Motor neuron (in vitro differentiated cells): Measurements from ENCODE around the gene NEDD9. TPM values are rescaled to one million over a fixed set of nuclear protein-coding genes. Genes with fewer than 3 reads are reported as not detected.

Experiments used
- ATAC-seq, 8 experiments: fragments of 200-7000 bp; cut with Tn5 transposase; replicated peaks in 6 of 8; 2 replicates each; pipeline ENCODE4 v1.8.0; 2021; ENCODE audit warnings: mild to moderate bottlenecking in 8 of 8, moderate library complexity in 8 of 8
- H3K27ac ChIP-seq, 2 donors: fragments of 250-450 bp; sonication (Bioruptor Pico); 2 replicates each; pipeline ENCODE4 v1.9.0; 2021; ENCODE audit warnings: antibody characterized with exemption in 2 of 2, mild to moderate bottlenecking in 2 of 2, moderate library complexity in 1 of 2
- H3K4me1 ChIP-seq, 2 donors: fragments of 250-450 bp; sonication (Bioruptor Pico); replicated peaks in 1 of 2; 2 replicates each; pipeline ENCODE4 v1.6.1; 2021; ENCODE audit warnings: antibody characterized with exemption in 2 of 2, mild to moderate bottlenecking in 2 of 2, moderate library complexity in 1 of 2
- H3K4me3 ChIP-seq, 5 donors: fragments of 250-450 bp; sonication (Bioruptor Pico); 2 replicates each; pipeline ENCODE4 v1.9.0; 2021; ENCODE audit warnings: antibody characterized with exemption in 5 of 5, mild to moderate bottlenecking in 5 of 5, moderate library complexity in 4 of 5
- WGBS, 10 experiments: fragments of 450-650 bp; shearing (Covaris generic); methylation state at CpG; one replicate each; pipeline ENCODE4 v1.0.0; 2022; 5-methylcytosine and 5-hydroxymethylcytosine counted together
- in situ Hi-C, 9 experiments: fragments of 400-800 bp; cut with MboI; loops; one replicate each; pipeline ENCODE4 v1.15.0; 2021; ENCODE audit warnings: low sequenced_read_pairs in 9 of 9, low pct_unique_long_range_greater_than_20kb in 2 of 9; ENCODE audit not compliant: unreplicated experiment in 9 of 9
- total RNA-seq, 8 experiments: library from RNA; unstranded; fragments of 300-600 nt; gene quantifications; 2 replicates each; pipeline versions ENCODE4 v1.2.3 to v1.2.4, GENCODE V29; 2022

NEDD9 gene
- total RNA-seq, 8 experiments from 2014 or later: 1.4 to 48.0 (median 6.5) TPM

- in situ Hi-C loops: loop anchor here in 2 of 9 experiments (25.0 kb wide), 1 partner anchor 322 kb away; no protein-coding TSS in a partner anchor
- no peak for ATAC-seq
- Histone ChIP-seq H3K4me3 (no peak overlapping the region), H3K27ac (no peak overlapping the region), H3K4me1 (peaks cover 9 to 12% of the 10 kb centered on the region in 2 donors)
- WGBS, 10 experiments: 72 to 100% (median 85%) methylated on average over 1 to 13 of the region's 20 CpGs; no CpG with 5 or more reads in 2 of the 10 experiments
Observed at GRCh38 chr6:11164717-11165646, 67.5 kb downstream of the NEDD9 start.

GRCh38 chr6:11163932-11164331 lies 68.5 kb downstream of the NEDD9 start:
- no peak overlapping the region for H3K27ac ChIP-seq
- in situ Hi-C loops: loop anchor here in 2 of 9 experiments (25.0 kb wide), 1 partner anchor 323 kb away; no protein-coding TSS in a partner anchor
- 86 to 100% (median 100%) methylated on average over 2 of the region's 2 CpGs; no CpG with 5 or more reads in 3 of the 10 experiments for WGBS, 10 experiments

GRCh38 chr6:11162262-11162661 lies 70.2 kb downstream of the NEDD9 start:
- no peak overlapping the region for H3K27ac ChIP-seq
- in situ Hi-C loops: loop anchor here in 2 of 9 experiments (25.0 kb wide), 1 partner anchor 325 kb away; no protein-coding TSS in a partner anchor
- H3K4me3 ChIP-seq: no peak overlapping the region
- 80 to 92% (median 82%) methylated on average over 1 to 3 of the region's 3 CpGs; no CpG with 5 or more reads in 4 of the 10 experiments for WGBS, 10 experiments
- peaks cover 9 to 10% of the 10 kb centered on the region in 2 donors for H3K4me1 ChIP-seq
- ATAC-seq: no peak

More at GRCh38 chr6:11163932-11164331, 68.5 kb downstream of the NEDD9 start:
- peaks cover 9 to 12% of the 10 kb centered on the region in 2 donors for H3K4me1 ChIP-seq
- H3K4me3 ChIP-seq: no peak overlapping the region
- no peak for ATAC-seq

GRCh38 chr6:11161031-11161956 lies 71.2 kb downstream of the NEDD9 start:
- in situ Hi-C loops: loop anchor here in 2 of 9 experiments (25.0 kb wide), 1 partner anchor 326 kb away; no protein-coding TSS in a partner anchor
- ATAC-seq: peak in 6 of 8 experiments; percentile 37 to 96 (median 72)

GRCh38 chr6:11160199-11160598 lies 72.3 kb downstream of the NEDD9 start:
- Histone ChIP-seq H3K4me1 (peaks cover 9 to 10% of the 10 kb centered on the region in 2 donors), H3K27ac (no peak overlapping the region), H3K4me3 (no peak overlapping the region)
- WGBS, 10 experiments: 25 to 100% (median 84%) methylated on average over 1 of the region's 1 CpG; no CpG with 5 or more reads in 2 of the 10 experiments
- in situ Hi-C loops: loop anchor here in 2 of 9 experiments (25.0 kb wide), 1 partner anchor 327 kb away; no protein-coding TSS in a partner anchor
- no peak for ATAC-seq

More at GRCh38 chr6:11161031-11161956, 71.2 kb downstream of the NEDD9 start:
- no peak overlapping the region for H3K4me3 ChIP-seq
- peaks cover 9 to 10% of the 10 kb centered on the region in 2 donors for H3K4me1 ChIP-seq
- WGBS, 10 experiments: 20 to 91% (median 55%) methylated on average over 1 to 9 of the region's 9 CpGs
- no peak overlapping the region for H3K27ac ChIP-seq

GRCh38 chr6:11155589-11155988 lies 76.9 kb downstream of the NEDD9 start:
- no peak overlapping the region for H3K4me3 ChIP-seq
- H3K4me1 ChIP-seq: no peaks in the 10 kb centered on the region
- ATAC-seq: no peak
- no peak overlapping the region for H3K27ac ChIP-seq
- in situ Hi-C loops: loop anchor here in 5 of 9 experiments (10.0 to 25.0 kb wide), 2 partner anchors 332 to 339 kb away; no protein-coding TSS in a partner anchor

- Histone ChIP-seq H3K4me3 (no peak overlapping the region), H3K4me1 (no peaks in the 10 kb centered on the region), H3K27ac (no peak overlapping the region)
- in situ Hi-C loops: loop anchor here in 5 of 9 experiments (10.0 to 25.0 kb wide), 2 partner anchors 334 to 341 kb away; no protein-coding TSS in a partner anchor
- ATAC-seq: no peak
- WGBS, 10 experiments: 40 to 100% (median 98%) methylated on average over 1 to 6 of the region's 6 CpGs
Observed at GRCh38 chr6:11153447-11153846, 79.0 kb downstream of the NEDD9 start.

GRCh38 chr6:11152581-11152980 lies 79.9 kb downstream of the NEDD9 start:
- in situ Hi-C loops: loop anchor here in 5 of 9 experiments (10.0 to 25.0 kb wide), 2 partner anchors 335 to 342 kb away; no protein-coding TSS in a partner anchor
- no peaks in the 10 kb centered on the region for H3K4me1 ChIP-seq
- no peak overlapping the region for H3K4me3 ChIP-seq
- no peak overlapping the region for H3K27ac ChIP-seq
- no peak for ATAC-seq

GRCh38 chr6:11151488-11151887 lies 81.0 kb downstream of the NEDD9 start:
- no peaks in the 10 kb centered on the region for H3K4me1 ChIP-seq
- no peak overlapping the region for H3K4me3 ChIP-seq
- WGBS, 10 experiments: 80 to 100% (median 83%) methylated on average over 1 of the region's 1 CpG; no CpG with 5 or more reads in 7 of the 10 experiments
- no peak overlapping the region for H3K27ac ChIP-seq
- ATAC-seq: no peak
- in situ Hi-C loops: loop anchor here in 5 of 9 experiments (10.0 to 25.0 kb wide), 2 partner anchors 336 to 343 kb away; no protein-coding TSS in a partner anchor

GRCh38 chr6:11149551-11149950 lies 82.9 kb downstream of the NEDD9 start:
- Histone ChIP-seq H3K4me3 (no peak overlapping the region), H3K4me1 (peaks cover 0 to 2% of the 10 kb centered on the region in 2 donors), H3K27ac (no peak overlapping the region)
- ATAC-seq: no peak
- in situ Hi-C loops: loop anchor here in 4 of 9 experiments (10.0 to 25.0 kb wide), 2 partner anchors 338 to 345 kb away; no protein-coding TSS in a partner anchor
- 80 to 100% (median 100%) methylated on average over 1 to 3 of the region's 3 CpGs; no CpG with 5 or more reads in 5 of the 10 experiments for WGBS, 10 experiments

GRCh38 chr6:11146117-11146826 lies 86.2 kb downstream of the NEDD9 start:
- ATAC-seq: no peak
- in situ Hi-C loops: loop anchor here in 4 of 9 experiments (10.0 to 25.0 kb wide), 2 partner anchors 341 to 349 kb away; no protein-coding TSS in a partner anchor
- WGBS, 10 experiments: 69 to 100% (median 96%) methylated on average over 1 to 4 of the region's 4 CpGs; no CpG with 5 or more reads in 2 of the 10 experiments

More at GRCh38 chr6:11146117-11146826, 86.2 kb downstream of the NEDD9 start:
- no peak overlapping the region for H3K27ac ChIP-seq
- H3K4me3 ChIP-seq: no peak overlapping the region
- peaks cover 0 to 4% of the 10 kb centered on the region in 2 donors for H3K4me1 ChIP-seq
